ENCODE data around the gene USP15. TPM values are rescaled to one million over a fixed set of nuclear protein-coding genes. Genes with fewer than 3 reads are reported as not detected.

USP15 gene
- total RNA-seq, 1 donor from 2014 or later = 58.0 TPM

GRCh38 chr12:62297321-62297720 is 37.1 kb downstream of the USP15 start:
- Histone ChIP-seq H3K27me3 (ENCODE audit: low read depth) (no peaks in the 10 kb centered on the region), H3K4me1 (peaks cover 49% of the 10 kb centered on the region), H3K4me3 (no peak overlapping the region), H3K36me3 (peaks cover 42% of the 10 kb centered on the region), H3K27ac (replicated peaks) (no peak overlapping the region), H3K9me3 (replicated peaks) (peaks cover 15% of the 10 kb centered on the region)
- TF ChIP-seq, protein P1, sequence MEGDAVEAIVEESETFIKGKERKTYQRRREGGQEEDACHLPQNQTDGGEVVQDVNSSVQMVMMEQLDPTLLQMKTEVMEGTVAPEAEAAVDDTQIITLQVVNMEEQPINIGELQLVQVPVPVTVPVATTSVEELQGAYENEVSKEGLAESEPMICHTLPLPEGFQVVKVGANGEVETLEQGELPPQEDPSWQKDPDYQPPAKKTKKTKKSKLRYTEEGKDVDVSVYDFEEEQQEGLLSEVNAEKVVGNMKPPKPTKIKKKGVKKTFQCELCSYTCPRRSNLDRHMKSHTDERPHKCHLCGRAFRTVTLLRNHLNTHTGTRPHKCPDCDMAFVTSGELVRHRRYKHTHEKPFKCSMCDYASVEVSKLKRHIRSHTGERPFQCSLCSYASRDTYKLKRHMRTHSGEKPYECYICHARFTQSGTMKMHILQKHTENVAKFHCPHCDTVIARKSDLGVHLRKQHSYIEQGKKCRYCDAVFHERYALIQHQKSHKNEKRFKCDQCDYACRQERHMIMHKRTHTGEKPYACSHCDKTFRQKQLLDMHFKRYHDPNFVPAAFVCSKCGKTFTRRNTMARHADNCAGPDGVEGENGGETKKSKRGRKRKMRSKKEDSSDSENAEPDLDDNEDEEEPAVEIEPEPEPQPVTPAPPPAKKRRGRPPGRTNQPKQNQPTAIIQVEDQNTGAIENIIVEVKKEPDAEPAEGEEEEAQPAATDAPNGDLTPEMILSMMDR (IDR thresholded peaks at IDR 0.05; ENCODE audit: borderline replicate concordance) = no peak
- no peak for DNase-seq
- intact Hi-C loops (cut with micrococcal nuclease) = no loop called here

GRCh38 chr12:62299617-62300016 is 39.4 kb downstream of the USP15 start:
- no peak for DNase-seq
- intact Hi-C loops (cut with micrococcal nuclease) = no loop called here

GRCh38 chr12:62301080-62301798 is 41.0 kb downstream of the USP15 start:
- H3K4me3 ChIP-seq = no peak overlapping the region
- intact Hi-C loops (cut with micrococcal nuclease) = no loop called here
- H3K9me3 ChIP-seq (replicated peaks) = peaks cover 26% of the 10 kb centered on the region
- H3K4me1 ChIP-seq = peaks cover 34% of the 10 kb centered on the region
- H3K27ac ChIP-seq (replicated peaks) = no peak overlapping the region
- no peaks in the 10 kb centered on the region for H3K27me3 ChIP-seq (ENCODE audit: low read depth)
- DNase-seq = no peak
- H3K36me3 ChIP-seq = peaks cover 61% of the 10 kb centered on the region
- TF ChIP-seq, protein P1 (IDR thresholded peaks at IDR 0.05; ENCODE audit: borderline replicate concordance) = no peak

More at GRCh38 chr12:62299617-62300016, 39.4 kb downstream of the USP15 start:
- Histone ChIP-seq H3K4me3 (no peak overlapping the region), H3K9me3 (replicated peaks) (peaks cover 24% of the 10 kb centered on the region), H3K27me3 (ENCODE audit: low read depth) (no peaks in the 10 kb centered on the region), H3K4me1 (peaks cover 41% of the 10 kb centered on the region), H3K36me3 (peaks cover 58% of the 10 kb centered on the region), H3K27ac (replicated peaks) (no peak overlapping the region)
- TF ChIP-seq, protein P1 (IDR thresholded peaks at IDR 0.05; ENCODE audit: borderline replicate concordance) = no peak

GRCh38 chr12:62301799-62302133 is 41.6 kb downstream of the USP15 start:
- H3K36me3 ChIP-seq = peaks cover 65% of the 10 kb centered on the region

DNA sequence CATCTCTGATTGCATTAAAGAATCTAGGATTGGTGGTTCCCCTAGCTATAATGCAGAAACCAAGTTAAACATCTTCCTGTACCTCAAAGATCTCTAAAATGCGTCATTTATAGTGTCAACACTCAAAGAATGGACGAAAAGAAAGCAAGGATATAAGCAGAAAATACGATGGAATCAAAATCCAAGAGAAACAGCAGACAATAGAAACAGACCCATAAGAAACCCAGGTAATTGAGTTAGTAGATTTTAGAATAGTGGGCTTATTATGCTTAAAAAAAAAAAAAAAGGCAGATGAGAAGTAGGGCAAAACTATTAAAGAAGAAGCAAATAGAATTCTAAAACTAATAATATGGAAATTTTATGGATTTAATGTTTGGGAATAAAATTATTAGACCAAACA is 44.4 kb downstream of the USP15 start:
- no peak overlapping the region for H3K4me3 ChIP-seq
- peaks cover 52% of the 10 kb centered on the region for H3K36me3 ChIP-seq
- H3K27me3 ChIP-seq (ENCODE audit: low read depth) = no peaks in the 10 kb centered on the region
- peaks cover 24% of the 10 kb centered on the region for H3K4me1 ChIP-seq
- H3K9me3 ChIP-seq (replicated peaks) = peaks cover 10% of the 10 kb centered on the region
- DNase-seq = no peak
- H3K27ac ChIP-seq (replicated peaks) = no peak overlapping the region
- intact Hi-C loops (cut with micrococcal nuclease) = no loop called here
- TF ChIP-seq, protein P1 (IDR thresholded peaks at IDR 0.05; ENCODE audit: borderline replicate concordance) = no peak

More at GRCh38 chr12:62301799-62302133, 41.6 kb downstream of the USP15 start:
- Histone ChIP-seq H3K27ac (replicated peaks) (no peak overlapping the region), H3K27me3 (ENCODE audit: low read depth) (no peaks in the 10 kb centered on the region), H3K4me1 (peaks cover 31% of the 10 kb centered on the region), H3K4me3 (no peak overlapping the region), H3K9me3 (replicated peaks) (peaks cover 26% of the 10 kb centered on the region)
- intact Hi-C loops (cut with micrococcal nuclease) = no loop called here
- no peak for DNase-seq
- TF ChIP-seq, protein P1 (IDR thresholded peaks at IDR 0.05; ENCODE audit: borderline replicate concordance) = no peak

Measured in left ventricle myocardium inferior (tissue), 1 donor.